Keratinocyte (primary cell): Measurements from ENCODE around the gene APCDD1L. TPM values are rescaled to one million over a fixed set of nuclear protein-coding genes. Genes with fewer than 3 reads are reported as not detected.

Experiments used
- DNase-seq: peaks from one replicate; pipeline ENCODE4 v3.0.0-alpha.2; 2011; ENCODE audit warnings: low read depth, missing footprints, low spot score
- FAIRE-seq: peaks from 2 replicates; lab custom pipeline; 2011; peaks lifted over from hg19 to GRCh38; lab: Jason Lieb, UNC
- H2AFZ ChIP-seq: 2 replicates; pipeline ENCODE4 v1.6.0; 2012; ENCODE audit warnings: low read length, control low read depth, inconsistent platforms; ENCODE audit not compliant: control insufficient read depth
- H3K27ac ChIP-seq: 2 replicates; pipeline ENCODE4 v1.5.1; 2011; ENCODE audit warnings: low read length; ENCODE audit not compliant: control insufficient read depth, insufficient read depth
- H3K27me3 ChIP-seq: 3 replicates; pipeline ENCODE4 v1.6.0; 2011; ENCODE audit warnings: low read length; ENCODE audit not compliant: control insufficient read depth, insufficient read depth; ENCODE audit errors: extremely low read depth
- H3K36me3 ChIP-seq, 2 experiments: 2 replicates in 1 of 2; 3 replicates in 1 of 2; pipeline ENCODE4 v1.5.1; 2011; ENCODE audit warnings: low read length in 2 of 2, mild to moderate bottlenecking in 1 of 2; ENCODE audit not compliant: control insufficient read depth in 2 of 2, insufficient read depth in 2 of 2; ENCODE audit errors: extremely low read depth in 1 of 2
- H3K4me1 ChIP-seq: 3 replicates; pipeline ENCODE4 v1.5.1; 2011; ENCODE audit warnings: low read length; ENCODE audit not compliant: control insufficient read depth, insufficient read depth; ENCODE audit errors: extremely low read depth
- H3K4me2 ChIP-seq: 3 replicates; pipeline ENCODE4 v1.6.0; 2011; ENCODE audit warnings: low read depth, low read length; ENCODE audit not compliant: control insufficient read depth, insufficient read depth; ENCODE audit errors: extremely low read depth
- H3K4me3 ChIP-seq, 3 experiments: fragments of 200-600 bp in 1 of 3; sonication (generic) in 1 of 3; 2 replicates in 2 of 3; 3 replicates in 1 of 3; pipeline ENCODE4 v1.5.1; 2011 to 2016; ENCODE audit warnings: low read length in 3 of 3, mild to moderate bottlenecking in 3 of 3, control low read depth in 2 of 3, inconsistent platforms in 1 of 3, low read depth in 1 of 3, mixed read lengths in 1 of 3, mixed run types in 1 of 3, moderate library complexity in 1 of 3; ENCODE audit not compliant: control insufficient read depth in 2 of 3, insufficient read depth in 2 of 3; ENCODE audit errors: extremely low read depth in 1 of 3
- H3K79me2 ChIP-seq: 2 replicates; pipeline ENCODE4 v1.6.0; 2012; ENCODE audit warnings: low read length; ENCODE audit not compliant: control insufficient read depth, insufficient read depth
- H3K9ac ChIP-seq: 3 replicates; pipeline ENCODE4 v1.6.0; 2011; ENCODE audit warnings: low read length; ENCODE audit not compliant: control insufficient read depth, insufficient read depth; ENCODE audit errors: extremely low read depth
- H3K9me1 ChIP-seq: 3 replicates; pipeline ENCODE4 v1.6.0; 2011; ENCODE audit warnings: low read length; ENCODE audit not compliant: control insufficient read depth, insufficient read depth; ENCODE audit errors: extremely low read depth
- H3K9me3 ChIP-seq: 2 replicates; pipeline ENCODE4 v1.5.1; 2012; ENCODE audit warnings: low read depth, low read length; ENCODE audit not compliant: control insufficient read depth
- H4K20me1 ChIP-seq: 3 replicates; pipeline ENCODE4 v1.6.0; 2011; ENCODE audit warnings: low read length; ENCODE audit not compliant: control insufficient read depth, insufficient read depth; ENCODE audit errors: extremely low read depth
- EZH2 ChIP-seq: IDR thresholded peaks from one replicate; pipeline ENCODE4 v1.6.1; 2012; ENCODE audit warnings: inconsistent platforms, mild to moderate bottlenecking, low read length, moderate library complexity
- dilution Hi-C: fragments of 300-500 bp; cut with MboI; formaldehyde crosslinking; loops from one replicate; pipeline ENCODE4 v1.7.0; 2020; ENCODE audit warnings: low sequenced_read_pairs; ENCODE audit not compliant: extremely low pct_ligation_motif_present
- polyA plus RNA-seq, 5 experiments: library from polyadenylated mRNA; depleted of rRNA in 3 of 5; stranded (reverse) in 3 of 5; stranded (forward) in 1 of 5; unstranded in 1 of 5; fragments of >200 nt; gene quantifications; 1 replicate in 1 of 5; 2 replicates in 3 of 5; 3 replicates in 1 of 5; pipeline versions ENCODE4 v1.2.1 to v1.2.3, GENCODE V29; 2011 to 2012; ENCODE audit warnings: missing spikeins in 2 of 5, low read depth in 1 of 5, low replicate concordance in 1 of 5
- TF ChIP-seq, protein P1 (sequence below), 3 experiments: IDR thresholded peaks in 1 of 3; conservative IDR thresholded peaks in 1 of 3; optimal IDR thresholded peaks in 1 of 3; 2 replicates in 2 of 3; 3 replicates in 1 of 3; pipeline versions ENCODE3 to v1.5.1; 2011; ENCODE audit warnings: low read length in 3 of 3, mild to moderate bottlenecking in 3 of 3, moderate library complexity in 2 of 3, control low read depth in 1 of 3, inconsistent platforms in 1 of 3; ENCODE audit not compliant: insufficient read depth in 2 of 3; ENCODE audit errors: extremely low read depth in 1 of 3

APCDD1L gene
- polyA plus RNA-seq, 1 donor (not counting 4 experiments of a cell fraction or from before 2014, with no cell fraction given) = 0.67 TPM

DNA sequence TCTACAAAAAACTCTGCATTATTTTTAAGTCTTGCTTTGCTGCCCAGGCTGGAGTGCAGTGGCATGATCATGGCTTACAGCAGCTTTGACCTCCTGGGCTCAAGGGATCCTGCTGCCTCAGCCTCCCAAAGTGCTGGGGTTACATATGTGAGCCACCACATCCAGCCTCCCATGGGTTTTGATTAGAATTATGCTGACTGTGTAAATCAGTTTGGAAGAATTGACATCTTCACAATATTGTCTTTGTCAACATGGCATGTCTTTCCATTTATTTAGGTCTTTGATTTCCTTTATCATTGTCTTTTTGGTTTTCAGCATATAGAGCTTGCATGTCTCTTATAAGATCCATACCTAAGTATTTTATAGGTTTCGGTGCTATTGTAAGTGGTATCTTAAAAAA, 13.2 kb upstream of the APCDD1L start:
- FAIRE-seq (no peak), DNase-seq (no peak)
- Histone ChIP-seq H3K4me1 (peaks cover 16% of the 10 kb centered on the region), H3K27ac (no peak overlapping the region), H4K20me1 (no peaks in the 10 kb centered on the region), H2AFZ (no peak overlapping the region), H3K9ac (no peak overlapping the region), H3K4me2 (no peak overlapping the region), H3K27me3 (no peaks in the 10 kb centered on the region), H3K4me3 (no peak overlapping the region), H3K36me3 (no peaks in the 10 kb centered on the region), H3K9me1 (no peaks in the 10 kb centered on the region), H3K9me3 (no peaks in the 10 kb centered on the region), H3K79me2 (no peaks in the 10 kb centered on the region)
- no peak for TF ChIP-seq EZH2
- TF ChIP-seq, protein P1, sequence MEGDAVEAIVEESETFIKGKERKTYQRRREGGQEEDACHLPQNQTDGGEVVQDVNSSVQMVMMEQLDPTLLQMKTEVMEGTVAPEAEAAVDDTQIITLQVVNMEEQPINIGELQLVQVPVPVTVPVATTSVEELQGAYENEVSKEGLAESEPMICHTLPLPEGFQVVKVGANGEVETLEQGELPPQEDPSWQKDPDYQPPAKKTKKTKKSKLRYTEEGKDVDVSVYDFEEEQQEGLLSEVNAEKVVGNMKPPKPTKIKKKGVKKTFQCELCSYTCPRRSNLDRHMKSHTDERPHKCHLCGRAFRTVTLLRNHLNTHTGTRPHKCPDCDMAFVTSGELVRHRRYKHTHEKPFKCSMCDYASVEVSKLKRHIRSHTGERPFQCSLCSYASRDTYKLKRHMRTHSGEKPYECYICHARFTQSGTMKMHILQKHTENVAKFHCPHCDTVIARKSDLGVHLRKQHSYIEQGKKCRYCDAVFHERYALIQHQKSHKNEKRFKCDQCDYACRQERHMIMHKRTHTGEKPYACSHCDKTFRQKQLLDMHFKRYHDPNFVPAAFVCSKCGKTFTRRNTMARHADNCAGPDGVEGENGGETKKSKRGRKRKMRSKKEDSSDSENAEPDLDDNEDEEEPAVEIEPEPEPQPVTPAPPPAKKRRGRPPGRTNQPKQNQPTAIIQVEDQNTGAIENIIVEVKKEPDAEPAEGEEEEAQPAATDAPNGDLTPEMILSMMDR (optimal IDR thresholded peaks at IDR 0.05 in 1 of 3, IDR thresholded peaks at IDR 0.05 in 1 of 3, conservative IDR thresholded peaks at IDR 0.05 in 1 of 3; ENCODE audit: extremely low read depth in 1 of 3, insufficient read depth in 2 of 3, low read length in 3 of 3) = no peak
- dilution Hi-C loops = no loop called here

- FAIRE-seq = no peak
- no peaks in the 10 kb centered on the region for H3K36me3 ChIP-seq
- dilution Hi-C loops = no loop called here
- peaks cover 18% of the 10 kb centered on the region for H3K4me1 ChIP-seq
- H3K4me3 ChIP-seq = no peak overlapping the region
- H2AFZ ChIP-seq = no peak overlapping the region
- peaks cover 4% of the 10 kb centered on the region for H3K27me3 ChIP-seq
- no peaks in the 10 kb centered on the region for H4K20me1 ChIP-seq
- no peak overlapping the region for H3K27ac ChIP-seq
- no peak overlapping the region for H3K4me2 ChIP-seq
- no peak for DNase-seq
- H3K9me1 ChIP-seq = no peaks in the 10 kb centered on the region
- no peak overlapping the region for H3K9ac ChIP-seq
- H3K79me2 ChIP-seq = no peaks in the 10 kb centered on the region
- no peaks in the 10 kb centered on the region for H3K9me3 ChIP-seq
- no peak for TF ChIP-seq EZH2
- TF ChIP-seq, protein P1 (optimal IDR thresholded peaks at IDR 0.05 in 1 of 3, IDR thresholded peaks at IDR 0.05 in 1 of 3, conservative IDR thresholded peaks at IDR 0.05 in 1 of 3; ENCODE audit: extremely low read depth in 1 of 3, insufficient read depth in 2 of 3, low read length in 3 of 3) = no peak
Measured at GRCh38 chr20:58526411-58526810, 11.2 kb upstream of the APCDD1L start.
